Lower leg skin (tissue), 4 donors: ENCODE measurements around the gene SGTB. TPM values are rescaled to one million over a fixed set of nuclear protein-coding genes. Genes with fewer than 3 reads are reported as not detected.

Experiments used
- DNase-seq, 2 donors: peaks; one replicate each; pipeline ENCODE4 v3.0.0-alpha.2; 2019; ENCODE audit warnings: low spot score in 2 of 2
- H3K4me3 ChIP-seq: fragments of 200-600 bp; sonication (generic); 2 replicates; pipeline ENCODE4 v1.5.1; 2017; ENCODE audit warnings: mild to moderate bottlenecking, low read depth; ENCODE audit not compliant: poor library complexity, severe bottlenecking
- POLR2A ChIP-seq, 2 donors: fragments of 450-650 bp; IDR thresholded peaks; one replicate each; pipeline ENCODE4 v1.6.1; 2016 to 2017; ENCODE audit warnings: antibody characterized with exemption in 2 of 2, mild to moderate bottlenecking in 1 of 2, moderate library complexity in 1 of 2
- WGBS, 2 donors: methylation state at CpG; one replicate each; pipeline ENCODE4 v1.1.5; 2018; 5-methylcytosine and 5-hydroxymethylcytosine counted together
- intact Hi-C: fragments of 100-400 bp; cut with DNase I; formaldehyde crosslinking; loops from one replicate; pipeline ENCODE4 v1.15.0; 2023; ENCODE audit warnings: low total_unique reads
- total RNA-seq, 4 donors: library from RNA; depleted of rRNA; stranded (reverse); fragments of >200 nt; gene quantifications; one replicate each; pipeline ENCODE4 v1.1.0, GENCODE V29; 2016
- TF ChIP-seq, protein P1 (sequence below), 3 donors: fragments of 450-650 bp; IDR thresholded peaks; one replicate each; pipeline ENCODE4 v1.5.1; 2016; ENCODE audit warnings: antibody characterized with exemption in 3 of 3, mild to moderate bottlenecking in 3 of 3, moderate library complexity in 2 of 3

Gene SGTB
- total RNA-seq, 4 donors from 2014 or later, result 5.8 to 6.4 (median 6.0) TPM

DNA sequence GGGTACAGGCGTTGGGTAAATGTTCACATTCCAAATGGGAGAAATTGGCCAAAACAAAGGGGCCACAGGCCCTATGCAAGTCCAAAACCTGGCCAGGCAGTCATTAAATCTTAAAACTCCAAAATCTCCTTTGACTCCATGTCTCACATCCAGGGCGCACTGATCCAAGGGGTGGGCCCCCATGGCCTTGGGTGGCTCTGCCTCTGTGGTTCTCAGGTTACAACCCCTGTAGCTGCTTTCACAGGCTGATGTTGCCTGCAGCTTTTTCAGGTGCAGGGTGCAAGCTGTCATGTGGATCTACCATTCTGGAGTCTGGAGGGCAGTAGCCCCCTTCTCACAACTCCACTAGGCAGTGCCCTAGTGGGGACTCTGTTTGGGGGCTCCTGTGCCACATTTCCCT, 44.9 kb upstream of the SGTB start:
- H3K4me3 ChIP-seq, result no peak overlapping the region
- intact Hi-C loops, result no loop called here
- no peak for TF ChIP-seq POLR2A (IDR thresholded peaks at IDR 0.05)
- TF ChIP-seq, protein P1, sequence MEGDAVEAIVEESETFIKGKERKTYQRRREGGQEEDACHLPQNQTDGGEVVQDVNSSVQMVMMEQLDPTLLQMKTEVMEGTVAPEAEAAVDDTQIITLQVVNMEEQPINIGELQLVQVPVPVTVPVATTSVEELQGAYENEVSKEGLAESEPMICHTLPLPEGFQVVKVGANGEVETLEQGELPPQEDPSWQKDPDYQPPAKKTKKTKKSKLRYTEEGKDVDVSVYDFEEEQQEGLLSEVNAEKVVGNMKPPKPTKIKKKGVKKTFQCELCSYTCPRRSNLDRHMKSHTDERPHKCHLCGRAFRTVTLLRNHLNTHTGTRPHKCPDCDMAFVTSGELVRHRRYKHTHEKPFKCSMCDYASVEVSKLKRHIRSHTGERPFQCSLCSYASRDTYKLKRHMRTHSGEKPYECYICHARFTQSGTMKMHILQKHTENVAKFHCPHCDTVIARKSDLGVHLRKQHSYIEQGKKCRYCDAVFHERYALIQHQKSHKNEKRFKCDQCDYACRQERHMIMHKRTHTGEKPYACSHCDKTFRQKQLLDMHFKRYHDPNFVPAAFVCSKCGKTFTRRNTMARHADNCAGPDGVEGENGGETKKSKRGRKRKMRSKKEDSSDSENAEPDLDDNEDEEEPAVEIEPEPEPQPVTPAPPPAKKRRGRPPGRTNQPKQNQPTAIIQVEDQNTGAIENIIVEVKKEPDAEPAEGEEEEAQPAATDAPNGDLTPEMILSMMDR (IDR thresholded peaks at IDR 0.05), result no peak
- WGBS, 2 donors, result 97 to 100% methylated on average over 2 of the region's 2 CpGs
- no peak for DNase-seq

DNA sequence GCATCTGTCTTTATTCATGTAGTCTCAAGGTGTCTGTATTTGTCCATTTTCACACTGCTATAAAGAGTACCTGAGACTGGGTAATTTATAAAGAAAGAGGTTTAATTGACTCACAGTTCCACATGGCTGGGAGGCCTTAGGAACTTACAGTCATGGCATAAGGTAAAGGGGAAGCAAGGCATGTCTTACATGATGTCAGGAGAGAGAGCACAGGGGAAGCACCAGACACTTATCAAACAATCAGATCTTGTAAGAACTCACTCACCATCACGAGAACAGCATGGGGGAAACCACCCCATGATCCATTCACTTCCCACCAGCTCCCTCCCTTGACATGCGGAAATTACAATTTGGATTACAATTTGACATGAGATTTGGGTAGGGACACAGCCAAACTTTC, 44.3 kb upstream of the SGTB start:
- WGBS, 2 donors, result 72 to 87% methylated on average over 2 of the region's 2 CpGs
- DNase-seq, result no peak
- TF ChIP-seq, protein P1 (IDR thresholded peaks at IDR 0.05), result no peak
- TF ChIP-seq POLR2A (IDR thresholded peaks at IDR 0.05), result no peak
- intact Hi-C loops, result no loop called here
- no peak overlapping the region for H3K4me3 ChIP-seq

DNA sequence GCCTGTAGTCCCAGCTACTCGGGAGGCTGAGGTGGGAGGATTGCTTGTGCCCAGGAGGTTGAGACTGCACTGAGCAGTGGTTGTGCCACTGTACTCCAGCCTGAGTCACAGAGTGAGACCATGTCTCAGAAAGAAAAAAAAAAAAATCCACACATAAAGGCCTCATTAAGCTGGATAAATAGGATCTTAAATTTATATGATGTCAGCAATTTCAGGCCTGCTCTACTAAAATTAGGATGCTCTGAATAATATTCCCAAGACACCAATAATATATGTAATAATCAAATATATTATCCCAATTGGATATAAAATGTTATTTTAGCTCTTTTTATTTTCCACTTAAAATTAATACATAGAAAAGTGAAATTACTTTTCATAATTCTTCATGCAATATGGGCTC, 43.7 kb upstream of the SGTB start:
- WGBS, 2 donors, result 100% methylated on average over 1 of the region's 1 CpG
- intact Hi-C loops, result no loop called here
- no peak for DNase-seq
- H3K4me3 ChIP-seq, result no peak overlapping the region
- TF ChIP-seq, protein P1 (IDR thresholded peaks at IDR 0.05), result no peak
- TF ChIP-seq POLR2A (IDR thresholded peaks at IDR 0.05), result no peak

DNA sequence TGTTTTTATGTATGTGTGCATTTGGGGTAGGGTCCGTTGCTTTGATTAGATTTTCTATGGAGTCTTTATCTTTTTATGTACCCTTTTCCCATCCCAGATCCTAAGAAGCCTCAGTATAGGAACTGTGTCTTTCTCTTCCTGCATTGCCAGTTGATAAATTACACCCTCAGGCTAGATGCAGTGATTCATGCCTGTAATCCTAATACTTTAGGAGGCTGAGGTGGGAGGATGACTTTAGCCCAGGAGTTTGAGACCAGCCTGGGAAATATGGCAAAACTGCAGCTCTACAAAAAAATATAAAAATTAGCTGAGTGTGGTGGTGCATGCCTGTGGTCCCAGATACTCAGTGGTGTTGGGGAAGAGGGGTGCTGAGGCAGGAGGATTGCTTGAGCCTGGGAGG, 40.3 kb upstream of the SGTB start:
- DNase-seq, result no peak
- WGBS, 2 donors, result 79 to 100% methylated on average over 1 of the region's 1 CpG
- H3K4me3 ChIP-seq, result no peak overlapping the region
- intact Hi-C loops, result no loop called here
- TF ChIP-seq, protein P1 (IDR thresholded peaks at IDR 0.05), result no peak
- TF ChIP-seq POLR2A (IDR thresholded peaks at IDR 0.05), result no peak

DNA sequence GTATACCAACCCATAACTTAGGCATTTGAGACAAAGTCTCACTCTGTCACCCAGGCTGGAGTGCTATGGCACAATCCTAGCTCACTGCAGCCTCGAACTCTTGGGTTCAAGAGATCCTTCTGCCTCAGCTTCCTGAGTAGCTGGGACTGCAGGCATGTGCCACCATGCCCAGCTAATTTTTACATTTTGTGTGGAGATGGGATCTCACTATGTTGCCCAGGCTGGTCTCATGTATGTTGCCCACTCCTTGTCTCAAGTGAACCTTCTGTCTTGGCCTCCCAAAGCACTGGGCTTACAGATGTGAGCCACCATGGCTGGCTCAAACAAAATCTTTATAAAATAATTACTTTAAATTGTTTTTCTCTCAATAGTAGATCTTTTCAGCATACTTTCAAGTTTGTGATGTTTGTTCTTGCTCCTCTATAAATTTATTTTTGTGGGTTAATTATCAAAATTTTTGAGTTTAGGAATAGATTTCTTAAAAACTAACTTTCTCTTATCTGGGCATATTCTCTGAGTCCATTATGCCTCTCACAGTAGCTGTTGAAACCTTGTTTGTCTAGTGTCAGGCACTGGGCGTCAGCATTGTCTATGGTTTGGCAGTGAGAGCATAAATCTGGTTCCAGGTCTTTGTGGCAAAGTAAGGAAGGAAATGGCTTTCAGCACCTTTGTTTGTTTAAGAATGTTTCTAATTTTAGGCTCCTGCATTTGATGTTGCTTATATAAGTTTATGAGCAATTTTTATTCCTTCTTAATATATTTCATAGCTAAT, 38.8 kb upstream of the SGTB start:
- 62 to 67% methylated on average over 2 of the region's 2 CpGs for WGBS, 2 donors
- no peak overlapping the region for H3K4me3 ChIP-seq
- DNase-seq, result no peak
- TF ChIP-seq, protein P1 (IDR thresholded peaks at IDR 0.05), result no peak
- no peak for TF ChIP-seq POLR2A (IDR thresholded peaks at IDR 0.05)
- intact Hi-C loops, result no loop called here
